Ovary (tissue), 9 donors: ENCODE results near the gene PRDM15. TPM values are rescaled to one million over a fixed set of nuclear protein-coding genes. Genes with fewer than 3 reads are reported as not detected.

Experiments used
- DNase-seq, 5 donors: peaks; one replicate each; pipeline ENCODE4 v3.0.0-alpha.2; 2019 to 2020
- H3K27ac ChIP-seq, 2 donors: fragments of 200-600 bp; one replicate each; pipeline versions ENCODE4 v1.5.1 to v1.8.0; 2019 to 2022
- H3K27me3 ChIP-seq: fragments of 200-600 bp; one replicate; pipeline ENCODE4 v1.8.0; 2022
- H3K36me3 ChIP-seq: fragments of 200-600 bp; sonication (generic); one replicate; pipeline ENCODE4 v1.5.1; 2019
- H3K4me1 ChIP-seq: one replicate; pipeline ENCODE4 v1.8.1; 2013; ENCODE audit warnings: mild to moderate bottlenecking, moderate library complexity; ENCODE audit not compliant: insufficient read depth
- H3K4me3 ChIP-seq: fragments of 200-600 bp; sonication (generic); one replicate; pipeline ENCODE4 v1.5.1; 2017
- H3K9me3 ChIP-seq, 2 donors: fragments of 200-600 bp in 1 of 2; sonication (generic) in 1 of 2; one replicate each; pipeline versions ENCODE4 v1.5.1 to v1.8.1; 2013 to 2019; ENCODE audit warnings: mild to moderate bottlenecking in 1 of 2, moderate library complexity in 1 of 2
- EP300 ChIP-seq: sonication (generic); formaldehyde crosslinking; IDR thresholded peaks from one replicate; pipeline ENCODE4 v1.6.1; 2017; ENCODE audit warnings: antibody characterized with exemption
- POLR2A ChIP-seq: fragments of 450-650 bp; IDR thresholded peaks from one replicate; pipeline ENCODE4 v1.6.1; 2017; ENCODE audit warnings: antibody characterized with exemption, mild to moderate bottlenecking, moderate library complexity
- WGBS, 3 donors: extraction: QIAGEN DNeasy Blood & Tissue Kit in 1 of 3; methylation state at CpG; one replicate each; pipeline versions ENCODE4 v1.1.5 to v1.1.7; 2013 to 2017; 5-methylcytosine and 5-hydroxymethylcytosine counted together
- intact Hi-C, 4 donors: fragments of 100-400 bp; cut with DNase I; formaldehyde crosslinking; loops; one replicate each; pipeline versions ENCODE4 v1.11.0 to v1.15.1; 2022 to 2023
- polyA plus RNA-seq, 2 donors: library from polyadenylated mRNA; stranded (reverse); fragments of 200-250 nt in 1 of 2; fragments of 350-450 nt in 1 of 2; fragmentation: Illumina TruSeq in 1 of 2; extraction: RNeasy Lipid Tissue Mini Kit (QIAGEN cat#74804) in 1 of 2; gene quantifications; one replicate each; pipeline ENCODE4 v1.2.3, GENCODE V29; 2013 to 2014
- total RNA-seq, 7 donors: library from RNA; depleted of rRNA in 2 of 7; stranded (reverse); fragments of >200 nt in 2 of 7; fragmentation: NEBNext Ultra II Directional in 3 of 7; extraction: Animal tissue kit (Norgen Biotek cat#: 25700) in 3 of 7; gene quantifications; one replicate each; pipeline versions ENCODE4 v1.1.0 to v1.2.4, GENCODE V29; 2016 to 2023
- TF ChIP-seq, protein P1 (sequence below), 3 donors: fragments of 450-650 bp in 2 of 3; fragments of 200-600 bp in 1 of 3; IDR thresholded peaks; one replicate each; pipeline versions ENCODE4 v1.5.1 to v1.8.0; 2016 to 2022; ENCODE audit warnings: antibody characterized with exemption in 3 of 3, mild to moderate bottlenecking in 1 of 3
- donor health status: DM: no; HTN: no; CAD: no; lungs with moderate emphysema.
- donor health status: DM: no; HTN: no; CAD: no.
- donor health status: Bipolar disorder and iron deficiency.
- donor health status: DM: yes; HTN: yes; CAD: no.
- donor health status: DM: no; HTN: no; CAD: no.
- donor health status: DM: yes; HTN: yes; CAD: no.

The PRDM15 gene
- total and polyA plus RNA-seq, 9 donors = 2.0 to 10.9 (median 5.9) TPM

DNA sequence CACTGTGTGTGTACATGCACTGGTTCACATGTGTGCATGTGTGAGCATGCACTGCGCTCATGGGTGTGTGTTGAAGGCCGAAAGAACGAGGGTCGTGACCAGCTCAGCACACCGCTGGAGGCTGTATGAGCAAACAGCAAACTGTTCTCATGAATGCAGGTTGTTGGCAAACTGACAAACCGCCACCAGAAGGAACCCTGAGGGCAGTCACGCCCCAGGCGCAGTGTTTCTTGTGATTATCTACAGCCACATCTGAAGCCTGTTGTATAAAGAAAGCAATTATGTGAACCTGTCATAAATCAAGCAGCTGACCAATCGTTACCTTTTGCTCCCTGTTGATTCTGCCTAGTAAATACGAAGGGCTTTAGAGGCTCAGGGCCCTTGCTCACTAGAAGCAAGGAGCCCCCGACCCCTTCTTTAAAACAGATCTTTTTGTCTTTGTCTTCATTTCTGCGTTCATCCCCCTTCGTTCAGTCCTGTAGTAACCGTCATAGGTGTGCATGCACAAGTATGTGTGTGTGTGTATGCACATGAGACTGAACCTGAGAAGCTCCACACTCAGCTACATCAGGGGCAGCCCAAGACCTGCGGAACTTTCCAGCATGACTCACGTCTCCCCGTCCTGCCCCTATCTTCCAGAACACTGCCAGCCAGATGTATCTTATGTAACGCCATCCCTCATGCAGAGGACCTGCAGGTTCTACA, 95.5 kb downstream of the PRDM15 start:
- H3K4me1 ChIP-seq = no peaks in the 10 kb centered on the region
- no peak overlapping the region for H3K4me3 ChIP-seq
- no peak overlapping the region for H3K27ac ChIP-seq
- no peak for DNase-seq
- 60 to 62% (median 60%) methylated on average over 18 of the region's 18 CpGs for WGBS, 3 donors
- H3K36me3 ChIP-seq = no peaks in the 10 kb centered on the region
- intact Hi-C loops = no loop called here
- H3K27me3 ChIP-seq = no peaks in the 10 kb centered on the region
- no peaks in the 10 kb centered on the region for H3K9me3 ChIP-seq
- TF ChIP-seq, protein P1, sequence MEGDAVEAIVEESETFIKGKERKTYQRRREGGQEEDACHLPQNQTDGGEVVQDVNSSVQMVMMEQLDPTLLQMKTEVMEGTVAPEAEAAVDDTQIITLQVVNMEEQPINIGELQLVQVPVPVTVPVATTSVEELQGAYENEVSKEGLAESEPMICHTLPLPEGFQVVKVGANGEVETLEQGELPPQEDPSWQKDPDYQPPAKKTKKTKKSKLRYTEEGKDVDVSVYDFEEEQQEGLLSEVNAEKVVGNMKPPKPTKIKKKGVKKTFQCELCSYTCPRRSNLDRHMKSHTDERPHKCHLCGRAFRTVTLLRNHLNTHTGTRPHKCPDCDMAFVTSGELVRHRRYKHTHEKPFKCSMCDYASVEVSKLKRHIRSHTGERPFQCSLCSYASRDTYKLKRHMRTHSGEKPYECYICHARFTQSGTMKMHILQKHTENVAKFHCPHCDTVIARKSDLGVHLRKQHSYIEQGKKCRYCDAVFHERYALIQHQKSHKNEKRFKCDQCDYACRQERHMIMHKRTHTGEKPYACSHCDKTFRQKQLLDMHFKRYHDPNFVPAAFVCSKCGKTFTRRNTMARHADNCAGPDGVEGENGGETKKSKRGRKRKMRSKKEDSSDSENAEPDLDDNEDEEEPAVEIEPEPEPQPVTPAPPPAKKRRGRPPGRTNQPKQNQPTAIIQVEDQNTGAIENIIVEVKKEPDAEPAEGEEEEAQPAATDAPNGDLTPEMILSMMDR (IDR thresholded peaks at IDR 0.05) = no peak
- no peak for TF ChIP-seq POLR2A
- no peak for TF ChIP-seq EP300

DNA sequence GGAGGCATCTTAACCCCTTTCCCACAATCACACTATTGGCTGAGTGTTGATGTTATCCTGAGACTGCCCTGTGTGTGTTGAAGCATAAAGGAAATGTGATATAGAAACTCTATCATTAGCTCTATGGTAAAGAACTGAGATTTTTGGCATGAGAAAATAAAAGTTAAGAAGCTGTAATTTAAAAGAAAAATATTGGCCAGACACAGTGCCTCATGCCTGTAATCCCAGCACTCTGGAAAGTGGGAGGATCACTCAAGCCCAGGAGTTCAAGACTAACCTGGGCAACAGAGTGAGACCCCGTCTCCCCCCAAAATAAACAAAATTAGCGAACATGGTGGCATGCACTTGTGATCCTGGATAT, 98.1 kb downstream of the PRDM15 start:
- Histone ChIP-seq H3K9me3 (no peaks in the 10 kb centered on the region), H3K27me3 (no peaks in the 10 kb centered on the region), H3K4me1 (no peaks in the 10 kb centered on the region), H3K36me3 (no peaks in the 10 kb centered on the region), H3K4me3 (no peak overlapping the region), H3K27ac (no peak overlapping the region)
- TF ChIP-seq EP300 (no peak), POLR2A (no peak)
- TF ChIP-seq, protein P1 (IDR thresholded peaks at IDR 0.05) = no peak
- no peak for DNase-seq
- 57 to 73% (median 60%) methylated on average over 2 of the region's 2 CpGs for WGBS, 3 donors
- intact Hi-C loops = no loop called here

DNA sequence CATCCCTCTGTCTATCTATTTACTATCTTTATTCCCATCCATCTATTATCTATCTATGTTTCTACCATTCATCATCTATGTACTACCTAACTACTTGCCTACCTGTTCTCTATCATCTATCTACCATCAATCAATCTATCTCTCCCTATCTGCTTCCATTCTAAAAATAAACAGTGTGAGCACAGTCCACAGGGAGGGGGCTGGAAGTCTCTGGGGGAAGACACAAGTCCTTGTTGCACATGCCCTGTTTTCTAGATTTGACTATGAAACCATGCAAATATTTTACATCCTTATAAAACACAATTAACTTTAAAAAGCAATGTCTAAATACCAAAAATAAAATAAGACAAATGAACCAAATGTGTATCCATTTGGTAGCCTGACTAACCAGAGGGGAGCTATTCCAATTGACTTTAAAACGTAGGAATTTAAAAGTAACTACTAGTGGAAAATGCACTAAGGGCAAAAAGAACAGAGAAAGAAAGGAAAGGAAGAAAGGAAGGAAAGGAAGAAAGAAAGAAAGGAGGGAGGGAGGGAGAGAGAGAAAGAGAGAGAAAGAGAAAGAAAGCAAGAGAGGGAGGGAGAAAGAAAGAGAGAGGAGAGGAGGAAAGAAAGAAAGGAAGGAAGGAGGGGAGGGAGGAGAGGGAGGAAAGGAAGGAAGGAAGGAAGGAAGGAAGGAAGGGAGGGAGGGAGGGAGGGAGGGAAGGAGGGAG, 98.7 kb downstream of the PRDM15 start:
- Histone ChIP-seq H3K27me3 (no peaks in the 10 kb centered on the region), H3K4me3 (no peak overlapping the region), H3K27ac (no peak overlapping the region), H3K36me3 (no peaks in the 10 kb centered on the region), H3K9me3 (no peaks in the 10 kb centered on the region), H3K4me1 (no peaks in the 10 kb centered on the region)
- intact Hi-C loops = no loop called here
- no peak for TF ChIP-seq POLR2A
- TF ChIP-seq EP300 = no peak
- WGBS, 3 donors = 36 to 51% (median 41%) methylated on average over 1 of the region's 1 CpG
- DNase-seq = no peak

DNA sequence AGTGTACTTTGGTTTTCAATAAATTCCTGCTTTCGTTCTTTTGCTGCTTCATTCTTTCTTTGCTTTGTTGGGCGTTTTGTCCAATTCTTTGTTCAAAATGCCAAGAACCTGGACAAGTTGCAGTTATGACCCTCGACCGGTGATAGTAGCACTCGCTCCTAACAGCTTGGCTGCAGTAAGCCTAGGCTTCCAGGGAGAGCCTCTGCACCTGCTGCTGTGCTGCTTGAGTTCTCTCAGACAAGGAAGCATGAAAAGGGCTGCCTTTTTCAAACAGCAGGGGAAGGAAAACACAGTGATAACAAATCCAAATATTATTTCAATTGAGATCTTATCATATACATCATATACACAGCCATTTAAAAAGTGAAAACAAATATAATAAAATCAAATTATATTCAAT, 99.5 kb downstream of the PRDM15 start:
- DNase-seq = no peak

More for the DNA sequence above, 99.5 kb downstream of the PRDM15 start:
- Histone ChIP-seq H3K9me3 (no peaks in the 10 kb centered on the region), H3K27me3 (no peaks in the 10 kb centered on the region), H3K36me3 (no peaks in the 10 kb centered on the region), H3K4me3 (no peak overlapping the region), H3K27ac (no peak overlapping the region), H3K4me1 (no peaks in the 10 kb centered on the region)
- no peak for TF ChIP-seq POLR2A
- no peak for TF ChIP-seq EP300
- TF ChIP-seq, protein P1 (IDR thresholded peaks at IDR 0.05) = no peak
- intact Hi-C loops = loop anchor here (2.0 to 10.0 kb wide), 6 partner anchors 157 to 495 kb away; no protein-coding TSS in a partner anchor
- WGBS, 3 donors = 14 to 22% (median 18%) methylated on average over 5 of the region's 5 CpGs
